HG02759 (cell line): Measurements from ENCODE around the gene SYPL1.

Experiments used
- ATAC-seq: cut with Tn5 transposase; IDR thresholded peaks from one replicate; pipeline ENCODE4 v1.9.1; 2021; ENCODE audit warnings: mild to moderate bottlenecking, moderate library complexity; ENCODE audit not compliant: unreplicated experiment

The SYPL1 gene

DNA sequence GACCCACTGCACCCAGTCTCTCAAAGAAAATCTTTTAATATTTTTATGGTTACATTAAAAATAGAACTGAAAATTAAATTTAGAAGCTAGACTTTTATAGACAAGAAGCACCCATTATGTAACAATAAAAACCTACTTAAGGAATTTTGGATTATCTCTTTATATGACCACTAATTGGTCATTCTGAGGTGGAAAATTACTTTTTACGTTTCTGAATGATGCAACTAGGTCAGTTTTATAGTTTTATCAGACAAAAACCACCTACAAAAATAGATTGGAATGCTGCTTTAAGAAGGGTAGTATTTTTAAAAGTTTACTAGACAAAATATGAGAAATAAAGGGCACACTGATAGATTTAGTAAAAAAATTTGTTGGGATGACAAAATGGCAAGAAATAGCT lies 16.5 kb downstream of the SYPL1 start:
- no peak for ATAC-seq

GRCh38 chr7:106094780-106095179 lies 17.3 kb downstream of the SYPL1 start:
- no peak for ATAC-seq

DNA sequence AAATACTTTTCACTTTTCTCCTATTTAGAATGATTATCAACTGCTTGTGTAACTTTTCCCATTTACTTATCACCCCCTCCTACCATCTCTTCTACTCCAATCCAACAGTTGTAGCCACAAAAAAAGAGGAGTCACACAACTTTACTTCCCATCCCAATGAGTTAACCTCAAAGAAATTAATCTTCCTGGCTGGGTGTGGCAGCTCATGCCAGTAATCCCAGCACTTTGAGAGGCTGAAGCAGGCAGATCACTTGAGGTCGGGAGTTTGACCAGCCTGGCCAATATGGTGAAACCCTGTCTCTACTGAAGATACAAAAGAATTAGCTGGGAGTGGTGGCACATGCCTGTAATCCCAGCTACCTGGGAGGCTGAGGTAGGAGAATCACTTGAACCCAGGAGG lies 19.9 kb downstream of the SYPL1 start:
- ATAC-seq: no peak

- peak; percentile 81 for ATAC-seq
Observed at GRCh38 chr7:106089647-106090046, 22.5 kb downstream of the SYPL1 start.

GRCh38 chr7:106088014-106088413 lies 24.1 kb downstream of the SYPL1 start:
- ATAC-seq: no peak

GRCh38 chr7:106086062-106086461 lies 26.1 kb downstream of the SYPL1 start:
- ATAC-seq: no peak

DNA sequence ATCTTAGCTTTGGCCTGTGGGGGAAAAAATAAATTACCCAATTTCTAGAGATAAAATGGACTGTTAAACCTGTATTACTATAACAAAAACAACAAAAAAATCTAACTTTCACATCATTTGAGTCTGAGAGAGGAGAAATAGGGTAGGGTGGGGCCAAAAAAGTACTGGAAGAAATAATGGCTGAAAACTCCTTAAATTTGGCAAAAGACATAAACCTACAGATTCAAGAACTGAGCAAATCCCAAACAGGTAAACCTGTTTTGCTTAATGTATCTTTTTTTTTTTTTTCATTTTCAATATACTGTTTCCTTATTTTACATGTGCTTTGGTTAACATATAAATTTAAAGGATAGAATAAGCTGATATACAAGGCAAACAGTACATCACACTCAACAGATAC lies 27.1 kb downstream of the SYPL1 start:
- ATAC-seq: no peak

GRCh38 chr7:106083717-106084116 lies 28.4 kb downstream of the SYPL1 start:
- no peak for ATAC-seq

DNA sequence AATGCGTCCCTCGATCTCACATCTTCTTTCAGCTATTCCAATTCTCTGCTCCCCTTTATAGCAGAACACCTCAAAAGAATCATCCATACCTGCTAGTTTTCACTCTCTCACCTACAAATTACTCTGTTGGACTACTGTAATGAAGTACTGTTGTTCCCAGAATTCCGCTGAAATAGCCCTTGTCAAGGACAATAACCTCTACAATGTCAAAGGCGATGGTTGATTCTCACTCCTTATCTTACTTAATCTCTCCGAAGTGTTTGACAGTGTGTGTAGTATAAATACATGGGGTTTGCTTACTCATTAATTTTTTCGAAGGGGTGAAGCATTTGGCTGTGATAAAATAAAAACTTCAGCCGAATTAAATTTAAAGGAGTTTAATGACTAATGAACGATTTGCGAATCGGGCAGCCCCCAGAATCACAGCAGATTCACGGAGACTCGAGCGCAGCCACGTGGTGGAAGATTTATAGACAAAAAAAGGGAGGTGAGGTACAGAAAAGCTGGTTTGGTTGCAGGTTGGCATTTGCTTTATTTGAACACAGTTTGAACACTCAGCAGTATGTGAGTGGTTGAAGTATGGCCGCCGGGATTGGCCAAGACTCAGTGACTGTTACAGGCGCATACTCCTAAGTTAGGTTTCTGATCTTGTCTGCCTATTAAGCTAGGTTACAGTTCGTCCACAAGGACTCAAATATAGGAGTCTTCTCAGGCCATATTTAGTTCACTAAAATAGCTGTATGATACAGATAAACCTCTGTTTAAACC lies 29.8 kb downstream of the SYPL1 start:
- no peak for ATAC-seq

DNA sequence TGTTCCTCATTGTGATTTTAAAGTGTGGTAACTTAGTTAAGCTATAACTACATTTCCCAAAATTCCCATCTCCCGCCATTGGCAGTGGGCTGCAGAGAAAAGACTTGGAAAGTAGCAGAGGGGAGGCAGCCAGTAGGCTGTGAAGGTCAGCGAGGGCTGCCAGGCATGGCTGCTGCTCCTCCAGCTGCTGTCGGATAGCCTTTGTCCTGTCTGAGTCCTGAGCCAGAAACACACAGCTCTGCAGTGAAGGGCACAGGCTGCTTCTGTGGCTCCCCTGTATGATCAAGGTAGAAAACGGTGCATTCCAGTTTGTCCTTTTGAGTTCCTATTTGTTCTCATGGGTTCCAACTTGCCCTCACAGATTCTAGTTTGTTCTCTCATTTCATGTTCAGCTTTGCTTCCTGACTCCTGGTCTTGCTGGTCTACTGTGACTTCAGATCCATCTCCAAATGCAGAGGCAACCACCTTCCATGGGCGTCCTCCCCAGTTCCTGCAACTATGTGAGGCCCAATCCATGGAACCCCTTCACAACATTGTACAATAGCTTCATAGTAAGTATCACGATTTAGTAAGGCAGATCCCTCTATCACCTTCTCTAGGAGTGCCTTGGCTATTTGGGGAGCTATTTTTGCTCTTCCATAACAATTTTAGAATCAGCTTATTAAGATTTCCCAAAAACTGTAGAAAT lies 31.7 kb downstream of the SYPL1 start:
- no peak for ATAC-seq

- no peak for ATAC-seq
Observed at GRCh38 chr7:106076537-106076936, 35.6 kb downstream of the SYPL1 start.

DNA sequence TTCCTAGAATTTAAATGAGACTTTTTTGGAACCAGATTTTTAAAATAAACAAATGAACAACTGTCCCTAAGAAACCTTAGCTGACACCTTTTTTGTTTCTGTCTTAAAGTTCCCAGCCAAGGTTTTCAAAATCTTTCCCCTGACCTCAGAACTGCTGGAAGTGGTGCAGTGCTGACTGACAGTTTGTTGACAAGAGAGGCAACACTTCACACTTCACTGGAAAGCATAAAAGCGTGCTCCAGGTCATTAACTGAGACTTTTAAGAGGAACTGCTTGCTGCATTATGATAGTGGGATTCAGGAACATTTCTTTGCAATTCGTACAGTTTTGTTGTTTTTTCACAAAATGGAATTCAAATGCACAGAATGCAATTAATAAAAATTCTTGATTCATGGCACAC lies 36.2 kb downstream of the SYPL1 start:
- no peak for ATAC-seq

DNA sequence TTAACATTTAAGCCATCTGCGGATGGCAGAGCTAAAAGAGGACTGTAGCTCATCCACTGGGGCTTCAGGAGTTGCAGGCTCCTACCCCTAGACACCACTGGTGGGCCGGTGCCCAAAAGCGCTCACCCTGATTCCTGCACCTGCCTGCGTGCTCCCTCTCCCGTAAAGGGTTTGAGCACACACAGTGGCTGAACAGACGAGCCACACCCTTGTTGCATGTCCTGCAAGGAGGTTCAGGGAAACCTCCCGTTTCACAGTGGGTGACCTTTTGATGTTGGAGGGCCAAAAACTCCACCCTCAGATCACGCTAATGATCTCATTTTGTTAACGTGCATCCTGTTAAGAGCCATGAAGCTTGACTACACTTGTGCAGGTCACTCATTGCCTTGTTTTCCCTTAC lies 37.9 kb downstream of the SYPL1 start:
- peak; percentile 20 for ATAC-seq

DNA sequence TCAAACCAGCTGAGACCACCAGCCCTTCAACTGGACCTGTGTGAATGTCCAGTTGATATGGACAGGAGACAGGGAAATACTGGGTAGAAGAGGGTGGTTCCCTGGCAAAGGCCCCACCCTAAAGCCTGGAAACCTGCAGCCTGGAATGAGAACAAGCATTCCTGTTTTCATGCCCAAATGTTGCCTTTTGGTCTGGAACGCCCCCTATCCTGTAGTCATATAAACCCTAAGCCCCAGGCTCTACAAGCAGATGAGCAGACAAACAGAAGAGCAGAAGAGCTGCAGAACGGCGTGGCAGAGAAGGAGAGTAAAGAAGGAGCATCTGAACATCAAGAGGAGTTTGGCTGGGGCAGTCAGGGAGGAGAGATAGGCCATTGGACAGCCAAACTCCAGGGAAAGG lies 38.4 kb downstream of the SYPL1 start:
- no peak for ATAC-seq

- no peak for ATAC-seq
Observed at GRCh38 chr7:106072715-106073091, 39.4 kb downstream of the SYPL1 start.

GRCh38 chr7:106071999-106072714 lies 40.0 kb downstream of the SYPL1 start:
- ATAC-seq: no peak

GRCh38 chr7:106071356-106071998 lies 40.6 kb downstream of the SYPL1 start:
- peak; percentile 93 for ATAC-seq

DNA sequence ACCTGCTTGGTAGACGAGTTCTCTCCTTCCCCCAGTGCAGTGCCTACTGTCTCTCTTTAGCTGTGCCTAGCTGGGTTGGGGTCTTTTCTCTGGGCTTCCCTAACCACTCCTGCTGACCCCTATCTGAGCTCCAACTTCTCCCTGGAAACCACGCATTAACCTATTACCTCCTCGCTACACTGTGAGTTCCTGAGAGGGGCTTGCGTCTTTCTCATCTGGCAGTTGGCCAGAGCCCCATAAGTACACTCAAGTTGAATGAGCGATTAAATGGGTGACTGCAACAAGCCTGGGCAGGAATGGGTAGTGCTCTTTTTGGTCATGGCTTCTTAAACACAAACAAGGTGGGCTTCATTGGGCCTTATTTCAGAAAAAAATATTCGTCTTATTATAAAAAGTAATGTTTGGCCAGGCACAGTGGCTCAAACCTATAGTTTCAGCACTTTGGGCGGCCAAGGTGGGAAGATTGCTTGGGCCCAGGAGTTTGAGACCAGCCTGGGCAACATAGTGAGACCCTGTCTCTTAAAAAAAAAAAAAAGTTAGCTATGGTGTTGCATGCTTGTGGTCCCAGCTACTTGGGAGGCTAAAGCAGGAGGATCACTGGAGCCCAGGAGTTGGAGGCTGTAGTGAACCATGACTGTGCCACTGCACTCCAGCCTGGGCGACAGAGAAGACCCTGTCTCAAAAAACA lies 41.4 kb downstream of the SYPL1 start:
- ATAC-seq: no peak

GRCh38 chr7:106070201-106070551 lies 41.9 kb downstream of the SYPL1 start:
- no peak for ATAC-seq

DNA sequence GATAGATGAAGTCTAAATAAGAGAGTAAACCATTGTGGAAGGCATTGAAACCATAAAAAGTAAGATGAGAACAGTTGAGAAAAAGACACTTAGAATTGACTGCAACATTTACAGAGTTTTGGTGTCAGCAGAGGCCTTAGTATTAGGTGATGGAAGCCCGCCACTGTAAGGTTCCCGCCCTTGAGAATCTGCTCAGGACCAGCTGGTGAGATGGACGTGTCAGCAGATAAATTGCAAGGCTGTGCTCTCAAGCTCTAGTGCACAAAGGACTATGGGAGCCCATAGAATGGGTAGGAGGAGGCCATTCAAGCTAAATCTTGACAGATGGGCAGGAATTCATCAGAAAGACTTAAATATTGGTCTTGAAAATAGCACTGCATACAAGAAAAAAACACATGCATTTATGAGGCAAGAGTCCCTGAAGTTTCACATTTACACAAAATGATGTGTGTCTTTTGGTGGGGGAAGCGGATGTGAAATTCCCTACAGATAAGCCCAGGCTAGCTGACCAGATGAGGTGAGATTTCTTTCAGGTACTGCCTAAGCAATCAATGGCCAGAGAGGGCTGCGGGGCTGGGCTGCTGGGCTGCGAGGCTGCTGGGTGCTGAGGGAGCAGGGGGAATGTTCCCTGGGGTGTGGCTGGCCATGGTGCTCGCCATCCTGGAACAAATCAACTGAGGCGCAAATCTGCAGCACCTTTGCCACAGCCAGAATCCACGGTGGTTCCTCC lies 42.5 kb downstream of the SYPL1 start:
- no peak for ATAC-seq
